Fibroblast of lung (primary cell): ENCODE measurements around the gene MORN1. TPM values are rescaled to one million over a fixed set of nuclear protein-coding genes. Genes with fewer than 3 reads are reported as not detected.

Experiments
- DNase-seq, 2 donors: peaks; one replicate each; pipeline versions ENCODE4 v3.0.0 to v3.0.0-alpha.2; 2010; ENCODE audit warnings: low read depth in 2 of 2
- H2AFZ ChIP-seq: 2 replicates; pipeline ENCODE4 v1.5.1; 2012; ENCODE audit warnings: low read length, control low read depth, inconsistent platforms
- H3K27ac ChIP-seq: 2 replicates; pipeline ENCODE4 v1.5.1; 2011; ENCODE audit warnings: low read length, control low read depth; ENCODE audit not compliant: insufficient read depth
- H3K27me3 ChIP-seq: 2 replicates; pipeline ENCODE4 v1.5.1; 2011; ENCODE audit warnings: mild to moderate bottlenecking, low read length; ENCODE audit not compliant: control insufficient read depth, insufficient read depth
- H3K36me3 ChIP-seq: 2 replicates; pipeline ENCODE4 v1.5.1; 2011; ENCODE audit warnings: low read length; ENCODE audit not compliant: control insufficient read depth, insufficient read depth
- H3K4me1 ChIP-seq: 2 replicates; pipeline ENCODE4 v1.5.1; 2011; ENCODE audit warnings: low read length; ENCODE audit not compliant: control insufficient read depth, insufficient read depth; ENCODE audit errors: extremely low read depth
- H3K4me2 ChIP-seq: 2 replicates; pipeline ENCODE4 v1.5.1; 2011; ENCODE audit warnings: low read length, control low read depth; ENCODE audit not compliant: insufficient read depth; ENCODE audit errors: extremely low read depth
- H3K4me3 ChIP-seq, 4 experiments: fragments of 200-600 bp in 1 of 4; sonication (generic) in 1 of 4; replicated peaks in 1 of 4; 2 replicates each; pipeline ENCODE4 v1.5.1; 2011 to 2016; ENCODE audit warnings: low read length in 4 of 4, low read depth in 3 of 4, mild to moderate bottlenecking in 3 of 4, control low read depth in 2 of 4, inconsistent platforms in 1 of 4, mixed read lengths in 1 of 4; ENCODE audit not compliant: insufficient read depth in 1 of 4; ENCODE audit errors: control extremely low read depth in 1 of 4
- H3K79me2 ChIP-seq: 2 replicates; pipeline ENCODE4 v1.5.1; 2012; ENCODE audit warnings: mild to moderate bottlenecking, low read length, inconsistent platforms; ENCODE audit not compliant: control insufficient read depth, insufficient read depth
- H3K9ac ChIP-seq: 2 replicates; pipeline ENCODE4 v1.5.1; 2011; ENCODE audit warnings: mild to moderate bottlenecking, low read length, control low read depth; ENCODE audit not compliant: insufficient read depth
- H3K9me3 ChIP-seq: 2 replicates; pipeline ENCODE4 v1.5.1; 2012; ENCODE audit warnings: low read depth, low read length; ENCODE audit not compliant: control insufficient read depth, insufficient read depth
- H4K20me1 ChIP-seq: 2 replicates; pipeline ENCODE4 v1.5.1; 2011; ENCODE audit warnings: low read length; ENCODE audit not compliant: control insufficient read depth, insufficient read depth; ENCODE audit errors: extremely low read depth
- EZH2 ChIP-seq: IDR thresholded peaks from 2 replicates; pipeline ENCODE4 v1.5.1; 2012; ENCODE audit warnings: low read length, control low read depth, mild to moderate bottlenecking; ENCODE audit errors: missing control alignments
- polyA plus RNA-seq, 2 donors: library from polyadenylated mRNA; depleted of rRNA in 1 of 2; stranded (reverse) in 1 of 2; unstranded in 1 of 2; fragments of >200 nt; gene quantifications; 2 replicates each; pipeline ENCODE4 v1.2.1, GENCODE V29; 2011 to 2012; ENCODE audit warnings: missing spikeins in 1 of 2
- total RNA-seq: library from RNA; depleted of rRNA; stranded (reverse); fragments of >200 nt; gene quantifications from 2 replicates; pipeline ENCODE4 v1.2.1, GENCODE V29; 2014
- TF ChIP-seq, protein P1 (sequence below), 2 donors: IDR thresholded peaks in 1 of 2; conservative IDR thresholded peaks in 1 of 2; 1 replicate in 1 of 2; 2 replicates in 1 of 2; pipeline ENCODE4 v1.5.1; 2011 to 2012; ENCODE audit warnings: low read length in 2 of 2, control low read depth in 1 of 2, inconsistent platforms in 1 of 2, low read depth in 1 of 2, mild to moderate bottlenecking in 1 of 2

MORN1 gene
- total and polyA plus RNA-seq, 2 donors (not counting 1 experiment from before 2014, with no cell fraction given), result 3.5 to 10.6 TPM

DNA sequence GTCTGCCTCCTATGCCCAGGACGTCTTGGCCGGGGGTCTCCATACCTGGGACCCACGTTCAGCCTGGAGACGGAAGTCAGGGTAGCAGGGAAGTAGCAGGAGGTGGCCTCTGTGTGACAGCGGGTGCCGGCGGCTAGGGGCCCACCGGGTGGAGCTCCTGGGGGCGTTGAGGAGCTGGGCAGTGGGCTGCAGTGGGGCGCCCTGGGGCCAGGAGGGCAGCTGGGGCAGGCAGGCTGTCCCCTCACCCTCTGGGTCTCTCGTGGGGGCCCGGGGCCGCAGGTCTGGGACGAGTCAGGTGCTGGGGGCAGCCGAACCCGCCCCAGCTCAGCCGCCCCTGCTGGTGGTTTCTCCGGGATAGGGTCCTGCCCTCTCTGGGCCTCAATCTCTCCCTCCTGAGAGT lies 35.7 kb upstream of the MORN1 start:
- Histone ChIP-seq H3K36me3 (no peaks in the 10 kb centered on the region), H3K79me2 (no peaks in the 10 kb centered on the region), H3K4me2 (no peak overlapping the region), H3K4me3 (no peak overlapping the region), H3K4me1 (no peaks in the 10 kb centered on the region), H3K9ac (no peak overlapping the region), H4K20me1 (no peaks in the 10 kb centered on the region), H3K27ac (no peak overlapping the region), H3K9me3 (no peaks in the 10 kb centered on the region), H2AFZ (no peak overlapping the region), H3K27me3 (peaks cover 3% of the 10 kb centered on the region)
- TF ChIP-seq, protein P1, sequence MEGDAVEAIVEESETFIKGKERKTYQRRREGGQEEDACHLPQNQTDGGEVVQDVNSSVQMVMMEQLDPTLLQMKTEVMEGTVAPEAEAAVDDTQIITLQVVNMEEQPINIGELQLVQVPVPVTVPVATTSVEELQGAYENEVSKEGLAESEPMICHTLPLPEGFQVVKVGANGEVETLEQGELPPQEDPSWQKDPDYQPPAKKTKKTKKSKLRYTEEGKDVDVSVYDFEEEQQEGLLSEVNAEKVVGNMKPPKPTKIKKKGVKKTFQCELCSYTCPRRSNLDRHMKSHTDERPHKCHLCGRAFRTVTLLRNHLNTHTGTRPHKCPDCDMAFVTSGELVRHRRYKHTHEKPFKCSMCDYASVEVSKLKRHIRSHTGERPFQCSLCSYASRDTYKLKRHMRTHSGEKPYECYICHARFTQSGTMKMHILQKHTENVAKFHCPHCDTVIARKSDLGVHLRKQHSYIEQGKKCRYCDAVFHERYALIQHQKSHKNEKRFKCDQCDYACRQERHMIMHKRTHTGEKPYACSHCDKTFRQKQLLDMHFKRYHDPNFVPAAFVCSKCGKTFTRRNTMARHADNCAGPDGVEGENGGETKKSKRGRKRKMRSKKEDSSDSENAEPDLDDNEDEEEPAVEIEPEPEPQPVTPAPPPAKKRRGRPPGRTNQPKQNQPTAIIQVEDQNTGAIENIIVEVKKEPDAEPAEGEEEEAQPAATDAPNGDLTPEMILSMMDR (conservative IDR thresholded peaks at IDR 0.05 in 1 of 2, IDR thresholded peaks at IDR 0.05 in 1 of 2; ENCODE audit: low read depth in 1 of 2, low read length in 2 of 2), result no peak
- TF ChIP-seq EZH2, result no peak
- DNase-seq, result no peak

- H3K4me3 ChIP-seq, result no peak overlapping the region
- H3K4me1 ChIP-seq, result no peaks in the 10 kb centered on the region
- no peaks in the 10 kb centered on the region for H3K36me3 ChIP-seq
- no peak overlapping the region for H3K9ac ChIP-seq
- no peak overlapping the region for H3K27ac ChIP-seq
- H3K79me2 ChIP-seq, result no peaks in the 10 kb centered on the region
- no peak for TF ChIP-seq EZH2
- TF ChIP-seq, protein P1 (conservative IDR thresholded peaks at IDR 0.05 in 1 of 2, IDR thresholded peaks at IDR 0.05 in 1 of 2; ENCODE audit: low read depth in 1 of 2, low read length in 2 of 2), result no peak
- no peak overlapping the region for H3K4me2 ChIP-seq
- DNase-seq, result no peak
- H2AFZ ChIP-seq, result no peak overlapping the region
- no peaks in the 10 kb centered on the region for H3K9me3 ChIP-seq
- peaks cover 3% of the 10 kb centered on the region for H3K27me3 ChIP-seq
- H4K20me1 ChIP-seq, result no peaks in the 10 kb centered on the region
Observed at GRCh38 chr1:2426540-2426939, 35.2 kb upstream of the MORN1 start.

- DNase-seq, result no peak
- Histone ChIP-seq H3K9ac (no peak overlapping the region), H3K4me3 (no peak overlapping the region), H4K20me1 (no peaks in the 10 kb centered on the region), H3K36me3 (no peaks in the 10 kb centered on the region), H3K9me3 (no peaks in the 10 kb centered on the region), H3K27me3 (peaks cover 3% of the 10 kb centered on the region), H3K27ac (no peak overlapping the region), H3K4me1 (no peaks in the 10 kb centered on the region), H3K79me2 (no peaks in the 10 kb centered on the region), H3K4me2 (no peak overlapping the region), H2AFZ (no peak overlapping the region)
- TF ChIP-seq, protein P1 (conservative IDR thresholded peaks at IDR 0.05 in 1 of 2, IDR thresholded peaks at IDR 0.05 in 1 of 2; ENCODE audit: low read depth in 1 of 2, low read length in 2 of 2), result no peak
- TF ChIP-seq EZH2, result no peak
Observed at GRCh38 chr1:2425892-2426291, 34.5 kb upstream of the MORN1 start.
